ENCODE results near the gene PHYHD1.

- TF ChIP-seq CTCF (conservative IDR thresholded peaks at IDR 0.05 in 1 of 2, IDR thresholded peaks at IDR 0.05 in 1 of 2; ENCODE audit: extremely low read depth in 1 of 2, insufficient read depth in 1 of 2, low read depth in 1 of 2, low read length in 2 of 2) (no peak), EZH2 (IDR thresholded peaks at IDR 0.05; ENCODE audit: borderline replicate concordance, low read length) (no peak)
Measured at GRCh38 chr9:128940271-128940921, 19.6 kb downstream of the PHYHD1 start.
